Retinal pigment epithelial cell (primary cell): Measurements from ENCODE around the gene ZSWIM6.
A peak's percentile ranks its signal among the peaks of the same experiment; 100 is the strongest.

Experiments
- DNase-seq: peaks from one replicate; pipeline ENCODE4 v3.0.0-alpha.2; 2010; ENCODE audit warnings: low read depth
- H3K4me3 ChIP-seq: 2 replicates; pipeline ENCODE4 v1.5.1; 2011; ENCODE audit warnings: mild to moderate bottlenecking, low read length, control low read depth, moderate library complexity
- TF ChIP-seq, protein P1 (sequence below): conservative IDR thresholded peaks from 2 replicates; pipeline ENCODE4 v1.5.1; 2011; ENCODE audit warnings: low read depth, low read length, control low read depth, inconsistent platforms

Gene ZSWIM6

DNA sequence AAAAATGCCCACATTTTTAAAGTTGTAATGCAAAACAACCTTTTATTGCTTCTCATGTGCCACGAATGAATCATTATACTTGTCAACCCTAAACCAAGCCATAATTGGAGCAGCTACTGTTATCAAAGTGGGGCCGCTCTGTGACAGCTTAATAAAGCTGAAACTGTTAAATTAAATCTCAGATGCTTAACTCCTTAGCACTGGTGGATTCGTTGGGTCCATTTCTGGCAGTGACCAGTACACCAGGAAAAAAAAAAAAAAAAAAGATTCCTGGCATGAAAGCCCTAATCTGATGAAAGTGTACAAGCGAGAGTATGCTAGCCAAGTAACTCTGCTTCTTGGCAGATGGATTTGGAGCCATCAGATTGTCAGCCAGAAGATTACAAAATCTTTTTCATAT, 164.8 kb downstream of the ZSWIM6 start:
- no peak overlapping the region for H3K4me3 ChIP-seq
- DNase-seq: peak; percentile 60
- TF ChIP-seq, protein P1, sequence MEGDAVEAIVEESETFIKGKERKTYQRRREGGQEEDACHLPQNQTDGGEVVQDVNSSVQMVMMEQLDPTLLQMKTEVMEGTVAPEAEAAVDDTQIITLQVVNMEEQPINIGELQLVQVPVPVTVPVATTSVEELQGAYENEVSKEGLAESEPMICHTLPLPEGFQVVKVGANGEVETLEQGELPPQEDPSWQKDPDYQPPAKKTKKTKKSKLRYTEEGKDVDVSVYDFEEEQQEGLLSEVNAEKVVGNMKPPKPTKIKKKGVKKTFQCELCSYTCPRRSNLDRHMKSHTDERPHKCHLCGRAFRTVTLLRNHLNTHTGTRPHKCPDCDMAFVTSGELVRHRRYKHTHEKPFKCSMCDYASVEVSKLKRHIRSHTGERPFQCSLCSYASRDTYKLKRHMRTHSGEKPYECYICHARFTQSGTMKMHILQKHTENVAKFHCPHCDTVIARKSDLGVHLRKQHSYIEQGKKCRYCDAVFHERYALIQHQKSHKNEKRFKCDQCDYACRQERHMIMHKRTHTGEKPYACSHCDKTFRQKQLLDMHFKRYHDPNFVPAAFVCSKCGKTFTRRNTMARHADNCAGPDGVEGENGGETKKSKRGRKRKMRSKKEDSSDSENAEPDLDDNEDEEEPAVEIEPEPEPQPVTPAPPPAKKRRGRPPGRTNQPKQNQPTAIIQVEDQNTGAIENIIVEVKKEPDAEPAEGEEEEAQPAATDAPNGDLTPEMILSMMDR: no peak

- no peak overlapping the region for H3K4me3 ChIP-seq
- DNase-seq: no peak
- TF ChIP-seq, protein P1: no peak
Measured at GRCh38 chr5:61498121-61498520, 166.1 kb downstream of the ZSWIM6 start.

GRCh38 chr5:61501971-61502370, 169.9 kb downstream of the ZSWIM6 start:
- no peak for DNase-seq
- TF ChIP-seq, protein P1: no peak
- no peak overlapping the region for H3K4me3 ChIP-seq

DNA sequence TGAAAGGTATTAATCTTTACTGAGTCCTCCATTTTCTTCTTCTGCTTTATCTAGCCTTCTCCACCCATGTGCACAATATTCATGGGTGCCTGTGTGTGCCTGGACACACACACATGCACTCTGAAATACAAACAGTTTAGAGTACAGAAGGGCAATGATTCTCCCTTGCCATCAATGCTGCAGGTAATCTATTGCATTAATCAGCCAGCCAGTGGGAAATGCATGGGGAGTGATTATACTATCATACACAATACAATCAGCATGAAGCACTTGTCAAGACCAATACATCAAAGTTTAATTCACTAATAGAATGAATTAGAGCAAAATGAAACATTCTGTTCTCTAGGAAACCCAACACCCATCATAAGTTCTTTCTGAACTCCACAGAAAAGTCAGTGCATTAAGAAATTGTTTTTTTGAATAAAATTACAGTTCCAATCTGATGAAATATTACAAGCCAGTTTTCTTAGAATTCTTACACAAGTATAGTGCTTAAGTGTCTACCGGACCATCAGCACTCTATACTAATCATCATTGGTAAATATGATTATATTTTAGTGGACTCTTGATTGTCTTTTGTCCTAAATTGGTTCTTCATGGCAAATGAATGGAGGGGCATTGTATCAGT, 172.2 kb downstream of the ZSWIM6 start:
- no peak overlapping the region for H3K4me3 ChIP-seq
- TF ChIP-seq, protein P1: no peak
- DNase-seq: no peak

- TF ChIP-seq, protein P1: no peak
- no peak for DNase-seq
- H3K4me3 ChIP-seq: no peak overlapping the region
Measured at GRCh38 chr5:61505281-61505680, 173.2 kb downstream of the ZSWIM6 start.

DNA sequence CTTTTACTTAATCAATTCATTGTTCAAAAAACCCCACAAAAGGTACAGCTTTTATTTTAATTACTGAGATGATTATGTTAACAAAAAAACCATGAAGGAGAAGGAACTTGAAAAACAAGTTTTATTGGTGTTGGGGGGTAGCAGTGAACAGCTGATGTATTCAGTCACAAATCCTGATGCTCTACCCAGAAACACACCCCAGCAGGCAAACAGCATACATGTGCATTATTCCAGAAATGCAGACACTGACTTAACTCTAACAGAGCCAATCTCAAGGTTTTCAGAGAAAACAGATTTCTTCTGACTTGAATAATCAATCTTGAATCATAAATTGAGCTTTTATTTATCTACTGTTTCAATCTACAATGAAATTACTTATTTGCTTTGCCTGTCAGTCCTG, 175.2 kb downstream of the ZSWIM6 start:
- no peak for DNase-seq
- TF ChIP-seq, protein P1: no peak
- no peak overlapping the region for H3K4me3 ChIP-seq

DNA sequence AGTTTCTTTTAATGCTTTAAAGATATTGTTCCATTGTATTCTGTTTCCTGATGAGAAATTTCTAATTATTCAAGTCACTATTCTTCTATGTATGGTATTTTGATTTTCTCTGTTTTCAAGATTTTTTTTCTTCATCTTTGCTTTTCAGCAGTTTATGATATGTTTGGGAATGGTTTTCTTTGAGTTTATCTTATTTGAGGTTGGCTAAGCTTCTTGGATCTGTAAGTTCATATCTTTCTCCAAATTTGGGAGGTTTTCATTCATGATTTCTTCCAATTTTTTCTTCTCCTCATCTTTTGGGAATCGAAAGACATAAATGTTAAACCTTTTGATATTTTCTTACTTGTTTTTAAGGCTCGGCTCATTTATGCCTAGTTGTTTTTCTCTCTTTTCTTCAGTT, 184.9 kb downstream of the ZSWIM6 start:
- DNase-seq: no peak
- no peak overlapping the region for H3K4me3 ChIP-seq
- TF ChIP-seq, protein P1: no peak
